RWPE1 (cell line): Measurements from ENCODE around the gene CSN2.

Experiments used
- CTCF ChIA-PET: fragments of 350-600 bp; sonication (Branson Sonifier 250); formaldehyde crosslinking; extraction: SDS; loops from one replicate; lab custom pipeline; 2021; lab: Yijun Ruan, JAX
- POLR2A ChIA-PET: fragments of 400-600 bp; formaldehyde crosslinking; extraction: SDS; loops from one replicate; lab custom pipeline; 2020; ENCODE audit warnings: antibody characterized with exemption; ENCODE audit not compliant: low non-redundant PET; lab: Yijun Ruan, JAX
- DNase-seq: peaks from one replicate; pipeline ENCODE4 v3.0.0; 2012; ENCODE audit warnings: low spot score
- H3K27ac ChIP-seq: fragments of 450-650 bp; 2 replicates; pipeline ENCODE4 v1.5.1; 2017
- TF ChIP-seq, protein P1 (sequence below): fragments of 450-650 bp; conservative IDR thresholded peaks from 2 replicates; pipeline ENCODE4 v1.5.1; 2017; ENCODE audit warnings: low read depth, mild to moderate bottlenecking

Gene CSN2

DNA sequence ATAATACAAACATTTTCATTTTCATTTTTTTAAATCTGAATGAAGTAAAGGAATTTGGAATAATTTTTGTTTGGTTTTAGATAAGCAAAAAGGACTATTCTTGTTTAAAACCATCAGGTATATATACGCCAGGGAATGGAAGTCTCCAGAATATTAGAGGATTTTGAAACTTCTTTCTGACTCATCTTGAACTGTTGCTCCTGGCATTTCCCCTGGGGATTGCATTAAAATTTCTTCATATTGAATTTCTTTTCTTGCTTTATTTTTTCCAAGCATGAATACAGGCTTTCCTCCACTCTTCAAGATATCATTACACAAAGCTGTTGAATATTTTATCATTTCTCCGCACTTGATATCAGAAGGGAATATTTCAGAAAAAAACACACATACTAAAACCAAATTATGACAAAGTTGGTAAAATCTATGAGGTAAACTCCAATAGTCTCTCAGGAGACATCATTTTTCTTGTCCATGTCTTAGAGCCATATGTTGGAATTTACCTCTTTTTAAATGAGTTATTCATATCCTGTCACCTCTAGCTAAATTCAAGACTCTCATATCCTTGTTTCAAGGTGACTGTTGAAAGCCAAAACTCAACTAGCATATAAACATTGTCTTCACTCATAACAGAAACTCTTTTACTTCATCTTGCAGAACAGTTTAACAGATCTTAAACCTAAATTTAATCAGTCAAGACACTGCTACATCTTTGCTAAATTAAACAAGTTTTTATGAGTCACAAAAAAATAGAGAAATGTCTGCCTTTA is 55.3 kb downstream of the CSN2 start:
- H3K27ac ChIP-seq, result no peak overlapping the region
- POLR2A ChIA-PET, result no interaction called here
- CTCF ChIA-PET, result interaction anchor here (0.7 kb wide), 1 partner anchor 274 kb away, joined by 5 read pairs; no protein-coding TSS in a partner anchor

GRCh38 chr4:69909195-69909594 is 56.3 kb downstream of the CSN2 start:
- CTCF ChIA-PET, result no interaction called here
- TF ChIP-seq, protein P1, sequence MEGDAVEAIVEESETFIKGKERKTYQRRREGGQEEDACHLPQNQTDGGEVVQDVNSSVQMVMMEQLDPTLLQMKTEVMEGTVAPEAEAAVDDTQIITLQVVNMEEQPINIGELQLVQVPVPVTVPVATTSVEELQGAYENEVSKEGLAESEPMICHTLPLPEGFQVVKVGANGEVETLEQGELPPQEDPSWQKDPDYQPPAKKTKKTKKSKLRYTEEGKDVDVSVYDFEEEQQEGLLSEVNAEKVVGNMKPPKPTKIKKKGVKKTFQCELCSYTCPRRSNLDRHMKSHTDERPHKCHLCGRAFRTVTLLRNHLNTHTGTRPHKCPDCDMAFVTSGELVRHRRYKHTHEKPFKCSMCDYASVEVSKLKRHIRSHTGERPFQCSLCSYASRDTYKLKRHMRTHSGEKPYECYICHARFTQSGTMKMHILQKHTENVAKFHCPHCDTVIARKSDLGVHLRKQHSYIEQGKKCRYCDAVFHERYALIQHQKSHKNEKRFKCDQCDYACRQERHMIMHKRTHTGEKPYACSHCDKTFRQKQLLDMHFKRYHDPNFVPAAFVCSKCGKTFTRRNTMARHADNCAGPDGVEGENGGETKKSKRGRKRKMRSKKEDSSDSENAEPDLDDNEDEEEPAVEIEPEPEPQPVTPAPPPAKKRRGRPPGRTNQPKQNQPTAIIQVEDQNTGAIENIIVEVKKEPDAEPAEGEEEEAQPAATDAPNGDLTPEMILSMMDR, result no peak
- POLR2A ChIA-PET, result no interaction called here
- no peak overlapping the region for H3K27ac ChIP-seq
- DNase-seq, result no peak

More for the DNA sequence above, 55.3 kb downstream of the CSN2 start:
- DNase-seq, result no peak
- TF ChIP-seq, protein P1, result no peak

DNA sequence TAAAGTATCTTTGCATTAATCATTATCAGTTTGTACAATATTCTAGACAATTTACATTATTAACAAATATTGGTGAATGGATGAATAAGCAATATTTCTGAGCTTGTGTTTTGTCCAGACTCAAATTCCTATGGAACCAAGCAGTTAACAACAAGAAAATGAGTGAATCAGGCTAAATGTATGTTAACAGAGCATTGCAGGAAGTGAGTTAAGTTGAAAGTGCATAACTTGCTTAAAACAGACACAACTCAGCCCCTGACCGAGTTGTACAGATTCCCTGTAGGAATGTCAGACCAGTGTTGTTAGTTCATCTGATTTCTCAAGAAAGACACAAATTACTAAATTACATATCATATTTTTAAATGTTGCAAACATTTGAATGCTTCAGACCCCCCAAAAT is 58.4 kb downstream of the CSN2 start:
- ChIA-PET POLR2A (no interaction called here), CTCF (no interaction called here)
- TF ChIP-seq, protein P1, result no peak
- no peak overlapping the region for H3K27ac ChIP-seq
- DNase-seq, result no peak
